GM12801 (cell line): ENCODE measurements around the gene SETD1B.

ENCODE experiments used
- CTCF ChIP-seq: IDR thresholded peaks from one replicate; pipeline ENCODE4 v1.5.1; 2011; ENCODE audit warnings: control low read depth; ENCODE audit not compliant: insufficient read length; ENCODE audit errors: extremely low read depth

The SETD1B gene

GRCh38 chr12:121829250-121829918, 25.6 kb downstream of the SETD1B start:
- TF ChIP-seq CTCF, result no peak

- no peak for TF ChIP-seq CTCF
Observed at GRCh38 chr12:121830134-121830533, 26.3 kb downstream of the SETD1B start.

GRCh38 chr12:121830588-121831265, 26.9 kb downstream of the SETD1B start:
- no peak for TF ChIP-seq CTCF

- TF ChIP-seq CTCF, result no peak
Observed at GRCh38 chr12:121831571-121832245, 27.9 kb downstream of the SETD1B start.

GRCh38 chr12:121837680-121838079, 33.9 kb downstream of the SETD1B start:
- no peak for TF ChIP-seq CTCF

- TF ChIP-seq CTCF, result no peak
Observed at GRCh38 chr12:121838126-121838525, 34.3 kb downstream of the SETD1B start.

- TF ChIP-seq CTCF, result no peak
Observed at GRCh38 chr12:121839106-121839992, 35.5 kb downstream of the SETD1B start.
